K562 (cell line): Measurements from ENCODE around the gene RIMKLB. TPM values are rescaled to one million over a fixed set of nuclear protein-coding genes. Genes with fewer than 3 reads are reported as not detected.

Experiments used
- BCOR ChIP-seq: fragments of 450-650 bp; IDR thresholded peaks from 2 replicates; pipeline ENCODE4 v1.6.1; 2016
- CXXC5 ChIP-seq: fragments of 250-450 bp; sonication (Bioruptor Pico); IDR thresholded peaks from 2 replicates; pipeline ENCODE4 v1.8.0; 2022; ENCODE audit warnings: inconsistent platforms, mild to moderate bottlenecking, moderate library complexity
- FOXA3 ChIP-seq, 2 experiments: fragments of 450-650 bp in 1 of 2; sonication (generic) in 1 of 2; formaldehyde crosslinking; IDR thresholded peaks in 1 of 2; conservative IDR thresholded peaks in 1 of 2; 2 replicates each; pipeline versions ENCODE4 v1.4.0 to v1.8.0; 2020 to 2022; ENCODE audit warnings: mild to moderate bottlenecking in 2 of 2, missing genetic modification reagents in 1 of 2
- MAFF ChIP-seq: IDR thresholded peaks from 2 replicates; pipeline ENCODE4 v1.6.1; 2012; ENCODE audit warnings: low read length, improper control_type of control experiment
- MIER1 ChIP-seq: fragments of 450-650 bp; IDR thresholded peaks from 2 replicates; pipeline ENCODE4 v1.6.1; 2016; ENCODE audit warnings: antibody characterized with exemption, mild to moderate bottlenecking, low read depth
- PCBP1 ChIP-seq: fragments of 200-400 bp; formaldehyde crosslinking; IDR thresholded peaks from 2 replicates; pipeline ENCODE4 v1.6.1; 2018; ENCODE audit warnings: mild to moderate bottlenecking, low read depth, low read length; ENCODE audit not compliant: poor library complexity, severe bottlenecking
- RFX1 ChIP-seq: fragments of 450-650 bp; IDR thresholded peaks from 2 replicates; pipeline ENCODE4 v1.6.1; 2016; ENCODE audit warnings: mild to moderate bottlenecking, moderate library complexity
- SAFB ChIP-seq: fragments of 200-400 bp; formaldehyde crosslinking; IDR thresholded peaks from 2 replicates; pipeline ENCODE4 v1.6.1; 2017; ENCODE audit warnings: low read depth, low read length, borderline replicate concordance
- SIN3A ChIP-seq, 2 experiments: fragments of 150-350 bp in 1 of 2; IDR thresholded peaks; 2 replicates each; pipeline ENCODE4 v1.6.1; 2011 to 2016; ENCODE audit warnings: borderline replicate concordance in 2 of 2, low read depth in 2 of 2, low read length in 2 of 2, mild to moderate bottlenecking in 2 of 2, moderate library complexity in 2 of 2; ENCODE audit not compliant: control insufficient read depth in 1 of 2
- STAG1 ChIP-seq: sonication (generic); formaldehyde crosslinking; IDR thresholded peaks from 2 replicates; pipeline ENCODE4 v1.5.0; 2020; ENCODE audit warnings: missing genetic modification reagents, borderline replicate concordance
- TEAD1 ChIP-seq, 2 experiments: fragments of 450-650 bp in 1 of 2; sonication (generic) in 1 of 2; formaldehyde crosslinking; IDR thresholded peaks; 2 replicates each; pipeline versions ENCODE4 v1.4.0 to v1.8.0; 2020 to 2022; ENCODE audit warnings: mild to moderate bottlenecking in 2 of 2, missing genetic modification reagents in 1 of 2
- ZEB2 ChIP-seq: fragments of 450-650 bp; IDR thresholded peaks from 2 replicates; pipeline ENCODE4 v1.6.1; 2016
- ZNF699 ChIP-seq: fragments of 250-450 bp; sonication (Bioruptor Pico); IDR thresholded peaks from 2 replicates; pipeline ENCODE4 v1.8.0; 2021; ENCODE audit warnings: mild to moderate bottlenecking, moderate library complexity; ENCODE audit not compliant: insufficient replicate concordance
- polyA plus RNA-seq, 8 experiments: library from polyadenylated mRNA; depleted of rRNA in 4 of 8; stranded (reverse) in 5 of 8; unstranded in 3 of 8; fragments of >200 nt; fragmentation: Nextera tagmentation in 2 of 8; fragmentation: Illumina TruSeq in 1 of 8; extraction: Ambion mirVana in 2 of 8; extraction: Trizol in 1 of 8; gene quantifications; 2 replicates each; pipeline versions ENCODE4 v1.2.1 to v1.2.3, GENCODE V29; 2011 to 2014; ENCODE audit warnings: inconsistent platforms in 1 of 8, missing spikeins in 1 of 8
- total RNA-seq, 7 experiments: library from RNA; depleted of rRNA in 6 of 7; stranded (reverse); fragments of >200 nt in 6 of 7; fragmentation: Illumina TruSeq in 2 of 7; extraction: Trizol in 2 of 7; gene quantifications; 2 replicates each; pipeline versions ENCODE4 v1.2.1 to v1.2.3, GENCODE V29; 2011 to 2021; ENCODE audit warnings: low replicate concordance in 1 of 7
- TF ChIP-seq, protein P1 (sequence below): sonication (generic); formaldehyde crosslinking; IDR thresholded peaks from 2 replicates; pipeline ENCODE4 v1.9.0; 2022; ENCODE audit warnings: mild to moderate bottlenecking, missing genetic modification reagents
- TF ChIP-seq, protein P2 (sequence below): fragments of 450-650 bp; IDR thresholded peaks from 2 replicates; pipeline ENCODE4 v1.6.1; 2016
- TF ChIP-seq, protein P3 (sequence below): fragments of 250-450 bp; sonication (Bioruptor Pico); IDR thresholded peaks from 2 replicates; pipeline ENCODE4 v1.4.0; 2020
- TF ChIP-seq, protein P4 (sequence below): fragments of 250-450 bp; sonication (Bioruptor Pico); IDR thresholded peaks from 2 replicates; pipeline ENCODE4 v1.9.0; 2021; ENCODE audit warnings: mild to moderate bottlenecking, inconsistent platforms

RIMKLB gene
- total and polyA plus RNA-seq, 9 of the 15 experiments (the other 6 are each of a cell fraction or from before 2014, with no cell fraction given) = 6.5 to 22.8 (median 17.2) TPM

DNA sequence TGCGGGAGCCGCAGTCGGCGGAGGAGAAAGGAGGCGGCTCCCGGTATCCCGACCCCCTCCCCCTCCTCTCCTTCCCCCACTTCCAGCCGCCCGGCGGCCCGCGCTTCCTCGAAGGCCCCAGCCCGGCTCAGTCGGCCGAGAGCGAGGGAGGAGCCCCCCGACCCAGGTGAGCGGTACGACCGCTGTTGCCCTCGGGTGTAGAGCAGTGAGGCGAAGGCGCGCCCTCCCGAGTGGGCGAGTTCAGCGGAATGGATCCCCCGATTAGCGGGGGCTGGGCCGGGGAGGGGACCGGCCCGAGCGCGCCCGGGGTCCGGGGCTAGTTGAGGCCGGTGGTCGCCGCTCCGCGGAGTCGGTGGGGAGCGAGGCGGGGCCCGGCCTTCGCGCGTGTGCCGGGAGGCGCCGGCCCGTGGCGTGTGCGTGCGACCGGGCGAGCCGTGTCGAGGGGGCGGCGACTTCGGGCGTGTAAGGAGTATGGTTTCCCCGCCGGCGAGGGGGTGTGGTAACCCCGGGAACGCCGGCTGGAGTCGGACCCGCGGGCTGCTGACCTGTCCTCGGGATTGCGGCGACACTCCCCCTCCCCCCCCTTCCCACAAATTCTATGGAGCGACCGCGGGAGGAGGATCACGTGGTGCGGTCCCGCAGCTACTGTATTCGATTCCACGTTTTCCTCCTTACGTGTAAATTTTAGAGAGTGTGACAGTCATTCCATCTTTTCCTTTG is 501 bp downstream of the RIMKLB start (continued):
- TF ChIP-seq, protein P1, sequence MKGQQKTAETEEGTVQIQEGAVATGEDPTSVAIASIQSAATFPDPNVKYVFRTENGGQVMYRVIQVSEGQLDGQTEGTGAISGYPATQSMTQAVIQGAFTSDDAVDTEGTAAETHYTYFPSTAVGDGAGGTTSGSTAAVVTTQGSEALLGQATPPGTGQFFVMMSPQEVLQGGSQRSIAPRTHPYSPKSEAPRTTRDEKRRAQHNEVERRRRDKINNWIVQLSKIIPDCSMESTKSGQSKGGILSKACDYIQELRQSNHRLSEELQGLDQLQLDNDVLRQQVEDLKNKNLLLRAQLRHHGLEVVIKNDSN (CRISPR knock-in tag) = peak; percentile 62
- TF ChIP-seq ZEB2 (no peak), MAFF (no peak), ZNF699 (no peak), SIN3A (IDR thresholded peaks at IDR 0.05; ENCODE audit: borderline replicate concordance in 2 of 2, control insufficient read depth in 1 of 2, low read depth in 2 of 2, low read length in 2 of 2) (peak; percentile 22 to 60; a peak in 3 of 4 replicates), RFX1 (peak; percentile 18; the same call in 1 of the 2 replicates), TEAD1 (CRISPR knock-in tag; IDR thresholded peaks at IDR 0.05) (0 out of 4 replicates have a peak, but pooled peaks of 1 of the 2 experiments have one; percentile 6), PCBP1 (peak; percentile 65), SAFB (peak; percentile 70), STAG1 (CRISPR knock-in tag) (no peak; the same call in 1 of the 2 replicates), MIER1 (no peak), CXXC5 (CRISPR knock-in tag) (peak; percentile 40), FOXA3 (CRISPR knock-in tag; conservative IDR thresholded peaks at IDR 0.05 in 1 of 2, IDR thresholded peaks at IDR 0.05 in 1 of 2) (no peak), BCOR (no peak)
- TF ChIP-seq, protein P2, sequence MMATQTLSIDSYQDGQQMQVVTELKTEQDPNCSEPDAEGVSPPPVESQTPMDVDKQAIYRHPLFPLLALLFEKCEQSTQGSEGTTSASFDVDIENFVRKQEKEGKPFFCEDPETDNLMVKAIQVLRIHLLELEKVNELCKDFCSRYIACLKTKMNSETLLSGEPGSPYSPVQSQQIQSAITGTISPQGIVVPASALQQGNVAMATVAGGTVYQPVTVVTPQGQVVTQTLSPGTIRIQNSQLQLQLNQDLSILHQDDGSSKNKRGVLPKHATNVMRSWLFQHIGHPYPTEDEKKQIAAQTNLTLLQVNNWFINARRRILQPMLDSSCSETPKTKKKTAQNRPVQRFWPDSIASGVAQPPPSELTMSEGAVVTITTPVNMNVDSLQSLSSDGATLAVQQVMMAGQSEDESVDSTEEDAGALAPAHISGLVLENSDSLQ = 0 out of 2 replicates have a peak, but pooled peaks have one; percentile 18
- TF ChIP-seq, protein P3, sequence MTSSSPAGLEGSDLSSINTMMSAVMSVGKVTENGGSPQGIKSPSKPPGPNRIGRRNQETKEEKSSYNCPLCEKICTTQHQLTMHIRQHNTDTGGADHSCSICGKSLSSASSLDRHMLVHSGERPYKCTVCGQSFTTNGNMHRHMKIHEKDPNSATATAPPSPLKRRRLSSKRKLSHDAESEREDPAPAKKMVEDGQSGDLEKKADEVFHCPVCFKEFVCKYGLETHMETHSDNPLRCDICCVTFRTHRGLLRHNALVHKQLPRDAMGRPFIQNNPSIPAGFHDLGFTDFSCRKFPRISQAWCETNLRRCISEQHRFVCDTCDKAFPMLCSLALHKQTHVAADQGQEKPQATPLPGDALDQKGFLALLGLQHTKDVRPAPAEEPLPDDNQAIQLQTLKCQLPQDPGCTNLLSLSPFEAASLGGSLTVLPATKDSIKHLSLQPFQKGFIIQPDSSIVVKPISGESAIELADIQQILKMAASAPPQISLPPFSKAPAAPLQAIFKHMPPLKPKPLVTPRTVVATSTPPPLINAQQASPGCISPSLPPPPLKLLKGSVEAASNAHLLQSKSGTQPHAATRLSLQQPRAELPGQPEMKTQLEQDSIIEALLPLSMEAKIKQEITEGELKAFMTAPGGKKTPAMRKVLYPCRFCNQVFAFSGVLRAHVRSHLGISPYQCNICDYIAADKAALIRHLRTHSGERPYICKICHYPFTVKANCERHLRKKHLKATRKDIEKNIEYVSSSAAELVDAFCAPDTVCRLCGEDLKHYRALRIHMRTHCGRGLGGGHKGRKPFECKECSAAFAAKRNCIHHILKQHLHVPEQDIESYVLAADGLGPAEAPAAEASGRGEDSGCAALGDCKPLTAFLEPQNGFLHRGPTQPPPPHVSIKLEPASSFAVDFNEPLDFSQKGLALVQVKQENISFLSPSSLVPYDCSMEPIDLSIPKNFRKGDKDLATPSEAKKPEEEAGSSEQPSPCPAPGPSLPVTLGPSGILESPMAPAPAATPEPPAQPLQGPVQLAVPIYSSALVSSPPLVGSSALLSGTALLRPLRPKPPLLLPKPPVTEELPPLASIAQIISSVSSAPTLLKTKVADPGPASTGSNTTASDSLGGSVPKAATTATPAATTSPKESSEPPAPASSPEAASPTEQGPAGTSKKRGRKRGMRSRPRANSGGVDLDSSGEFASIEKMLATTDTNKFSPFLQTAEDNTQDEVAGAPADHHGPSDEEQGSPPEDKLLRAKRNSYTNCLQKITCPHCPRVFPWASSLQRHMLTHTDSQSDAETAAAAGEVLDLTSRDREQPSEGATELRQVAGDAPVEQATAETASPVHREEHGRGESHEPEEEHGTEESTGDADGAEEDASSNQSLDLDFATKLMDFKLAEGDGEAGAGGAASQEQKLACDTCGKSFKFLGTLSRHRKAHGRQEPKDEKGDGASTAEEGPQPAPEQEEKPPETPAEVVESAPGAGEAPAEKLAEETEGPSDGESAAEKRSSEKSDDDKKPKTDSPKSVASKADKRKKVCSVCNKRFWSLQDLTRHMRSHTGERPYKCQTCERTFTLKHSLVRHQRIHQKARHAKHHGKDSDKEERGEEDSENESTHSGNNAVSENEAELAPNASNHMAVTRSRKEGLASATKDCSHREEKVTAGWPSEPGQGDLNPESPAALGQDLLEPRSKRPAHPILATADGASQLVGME (CRISPR knock-in tag) = no peak
- TF ChIP-seq, protein P4, sequence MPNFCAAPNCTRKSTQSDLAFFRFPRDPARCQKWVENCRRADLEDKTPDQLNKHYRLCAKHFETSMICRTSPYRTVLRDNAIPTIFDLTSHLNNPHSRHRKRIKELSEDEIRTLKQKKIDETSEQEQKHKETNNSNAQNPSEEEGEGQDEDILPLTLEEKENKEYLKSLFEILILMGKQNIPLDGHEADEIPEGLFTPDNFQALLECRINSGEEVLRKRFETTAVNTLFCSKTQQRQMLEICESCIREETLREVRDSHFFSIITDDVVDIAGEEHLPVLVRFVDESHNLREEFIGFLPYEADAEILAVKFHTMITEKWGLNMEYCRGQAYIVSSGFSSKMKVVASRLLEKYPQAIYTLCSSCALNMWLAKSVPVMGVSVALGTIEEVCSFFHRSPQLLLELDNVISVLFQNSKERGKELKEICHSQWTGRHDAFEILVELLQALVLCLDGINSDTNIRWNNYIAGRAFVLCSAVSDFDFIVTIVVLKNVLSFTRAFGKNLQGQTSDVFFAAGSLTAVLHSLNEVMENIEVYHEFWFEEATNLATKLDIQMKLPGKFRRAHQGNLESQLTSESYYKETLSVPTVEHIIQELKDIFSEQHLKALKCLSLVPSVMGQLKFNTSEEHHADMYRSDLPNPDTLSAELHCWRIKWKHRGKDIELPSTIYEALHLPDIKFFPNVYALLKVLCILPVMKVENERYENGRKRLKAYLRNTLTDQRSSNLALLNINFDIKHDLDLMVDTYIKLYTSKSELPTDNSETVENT (CRISPR knock-in tag) = no peak
